MM.1S (cell line): Measurements from ENCODE around the gene NUBP1.

Experiments used
- CTCF ChIP-seq: fragments of 300-600 bp; sonication (generic); IDR thresholded peaks from 2 replicates; pipeline ENCODE4 v1.5.1; 2016; ENCODE audit warnings: antibody characterized with exemption, low read length, mixed read lengths
- EZH2 ChIP-seq: fragments of 300-600 bp; sonication (generic); optimal IDR thresholded peaks from 2 replicates; pipeline ENCODE3; 2017; ENCODE audit warnings: low read depth, mild to moderate bottlenecking, antibody characterized with exemption, low read length, mixed read lengths
- EZH2phosphoT487 ChIP-seq: fragments of 300-600 bp; sonication (generic); IDR thresholded peaks from 2 replicates; pipeline ENCODE4 v1.6.1; 2018; ENCODE audit warnings: antibody characterized with exemption, low read length

GRCh38 chr16:10763456-10763855, 19.8 kb downstream of the NUBP1 start:
- no peak for TF ChIP-seq CTCF
- no peak for TF ChIP-seq EZH2
- TF ChIP-seq EZH2phosphoT487 = no peak
